GM21737 (cell line): ENCODE measurements around the gene TRMT1.

ENCODE experiments used
- ATAC-seq: cut with Tn5 transposase; IDR thresholded peaks from one replicate; pipeline ENCODE4 v1.9.1; 2021; ENCODE audit warnings: mild to moderate bottlenecking, moderate library complexity; ENCODE audit not compliant: unreplicated experiment

The TRMT1 gene

GRCh38 chr19:13103581-13104359 lies 12.8 kb downstream of the TRMT1 start:
- ATAC-seq = no peak

- peak; percentile 37 for ATAC-seq
Measured at GRCh38 chr19:13102666-13103580, 13.6 kb downstream of the TRMT1 start, which contains the start of gene LYL1. TSS of gene LYL1 (minus strand) at chr19:13102858. CDS start at chr19:13101171, 1,687 bp downstream.

DNA sequence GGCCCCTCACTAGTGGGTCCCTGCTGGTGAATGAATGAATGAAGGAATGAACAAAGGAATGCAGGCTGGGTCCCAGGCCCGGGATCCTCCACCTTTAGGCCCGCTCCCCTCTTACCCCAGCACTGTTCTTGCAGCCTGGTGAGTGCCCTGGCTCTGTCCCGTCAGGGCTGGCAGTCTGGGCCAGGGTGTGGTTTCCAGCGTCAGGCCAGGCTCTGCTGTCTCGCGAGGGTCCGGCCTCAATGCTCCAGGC lies 14.2 kb downstream of the TRMT1 start:
- ATAC-seq = no peak

GRCh38 chr19:13101590-13102415 lies 14.7 kb downstream of the TRMT1 start:
- ATAC-seq = no peak

- no peak for ATAC-seq
Measured at GRCh38 chr19:13100841-13101589, 15.5 kb downstream of the TRMT1 start.

- no peak for ATAC-seq
Measured at GRCh38 chr19:13100031-13100588, 16.4 kb downstream of the TRMT1 start.

- ATAC-seq = no peak
Measured at GRCh38 chr19:13099073-13099999, 17.2 kb downstream of the TRMT1 start.

- no peak for ATAC-seq
Measured at GRCh38 chr19:13098277-13099072, 18.1 kb downstream of the TRMT1 start.

- no peak for ATAC-seq
Measured at GRCh38 chr19:13097463-13098258, 18.9 kb downstream of the TRMT1 start.

DNA sequence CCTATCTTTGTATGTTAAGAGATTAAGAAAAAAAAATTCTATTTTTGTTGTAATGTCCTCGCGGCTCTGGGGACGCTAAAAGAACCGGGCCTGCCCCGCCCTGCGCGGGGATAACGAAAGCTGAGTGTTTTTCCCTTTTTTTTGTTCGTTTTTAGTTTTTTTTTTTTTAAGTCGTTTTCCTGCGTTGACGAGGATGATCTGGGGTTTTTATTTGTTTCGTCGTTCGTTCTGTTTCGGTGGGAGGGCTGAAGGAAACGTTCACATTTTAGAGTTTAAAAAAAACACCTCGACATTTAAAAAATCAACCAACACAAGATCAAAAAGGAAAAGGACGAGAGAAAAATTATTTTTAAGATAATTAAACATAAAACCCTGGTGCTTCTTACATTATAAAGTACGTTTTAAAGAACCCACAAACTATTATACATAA lies 19.5 kb downstream of the TRMT1 start:
- no peak for ATAC-seq

DNA sequence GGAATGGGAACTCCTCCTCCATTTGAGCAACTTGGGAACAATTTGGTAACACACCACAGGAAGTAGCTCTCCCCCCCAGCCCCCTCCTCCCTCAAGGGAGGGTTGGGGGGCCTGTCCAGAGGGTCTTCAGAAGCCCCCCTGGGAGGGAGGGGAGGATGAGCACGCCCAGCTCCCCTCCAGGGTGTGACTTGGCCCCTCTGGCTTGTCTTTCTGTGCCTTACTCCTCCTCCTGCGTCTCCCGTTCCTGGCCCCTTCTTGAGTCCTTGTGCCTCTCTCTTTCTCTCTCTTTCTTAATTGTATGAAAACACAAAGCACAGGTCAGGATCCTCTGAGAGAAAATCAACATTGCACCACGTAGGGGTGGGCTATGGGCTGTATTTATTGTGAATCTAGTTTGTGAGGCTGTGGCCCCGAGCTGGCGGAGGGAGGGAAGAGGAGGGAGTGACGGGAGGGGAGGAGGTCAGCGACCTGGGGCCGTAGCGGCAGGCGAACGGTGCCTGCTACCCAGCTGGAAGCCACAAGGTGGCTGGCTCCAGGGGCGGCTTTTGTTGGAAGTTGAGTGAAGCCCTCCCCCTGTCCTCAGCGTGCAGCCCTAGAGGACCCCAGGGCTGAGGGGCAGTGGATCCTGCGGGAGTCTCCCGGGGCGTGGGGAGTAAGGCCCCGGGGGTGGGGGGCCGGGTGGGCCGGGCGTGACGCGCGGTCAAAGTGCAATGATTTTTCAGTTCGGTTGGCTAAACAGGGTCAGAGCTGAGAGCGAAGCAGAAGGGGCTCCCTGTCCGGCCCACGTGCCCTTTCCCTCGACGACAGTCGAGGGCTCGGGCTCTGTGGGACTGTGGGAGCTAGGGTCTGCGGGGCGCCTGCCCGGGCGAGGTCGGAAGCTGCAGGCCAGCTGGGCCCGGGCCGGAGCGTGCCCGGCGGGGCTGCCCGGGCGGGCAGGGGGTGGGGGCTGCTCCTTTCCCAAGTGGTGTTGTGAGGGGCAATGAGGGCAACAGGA lies 20.3 kb downstream of the TRMT1 start:
- no peak for ATAC-seq

GRCh38 chr19:13095393-13095784 lies 21.2 kb downstream of the TRMT1 start:
- no peak for ATAC-seq

DNA sequence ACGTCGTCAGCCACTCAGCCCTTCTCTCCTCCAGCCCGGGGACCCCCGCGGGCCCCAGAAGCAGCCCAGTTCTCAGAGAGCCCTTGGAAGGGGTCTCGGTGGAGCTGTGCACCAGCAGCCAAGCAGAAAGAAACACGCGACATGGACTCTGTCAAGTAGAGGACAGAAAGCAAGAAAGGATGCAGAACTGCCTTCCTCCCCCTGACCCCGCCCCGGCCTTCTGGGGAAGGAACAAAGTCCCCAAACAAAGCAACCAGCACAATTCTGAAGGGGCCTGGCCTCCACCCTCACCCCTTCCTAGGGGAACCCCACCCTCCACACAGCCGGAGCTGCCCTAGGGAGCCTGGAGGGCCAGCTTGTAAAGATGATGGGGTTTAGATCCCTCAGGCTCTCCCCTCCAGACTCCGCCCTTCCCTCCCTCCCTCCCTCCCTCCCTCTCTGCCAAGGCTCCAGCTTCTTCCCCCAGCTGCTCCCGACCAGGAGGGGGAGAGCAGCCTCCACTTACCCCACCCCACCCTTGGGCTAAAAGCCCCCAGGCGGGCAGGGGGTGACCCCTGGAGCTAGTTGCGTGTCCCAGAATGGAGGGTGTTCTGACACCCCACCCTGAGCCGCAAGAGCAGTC lies 21.7 kb downstream of the TRMT1 start:
- no peak for ATAC-seq

DNA sequence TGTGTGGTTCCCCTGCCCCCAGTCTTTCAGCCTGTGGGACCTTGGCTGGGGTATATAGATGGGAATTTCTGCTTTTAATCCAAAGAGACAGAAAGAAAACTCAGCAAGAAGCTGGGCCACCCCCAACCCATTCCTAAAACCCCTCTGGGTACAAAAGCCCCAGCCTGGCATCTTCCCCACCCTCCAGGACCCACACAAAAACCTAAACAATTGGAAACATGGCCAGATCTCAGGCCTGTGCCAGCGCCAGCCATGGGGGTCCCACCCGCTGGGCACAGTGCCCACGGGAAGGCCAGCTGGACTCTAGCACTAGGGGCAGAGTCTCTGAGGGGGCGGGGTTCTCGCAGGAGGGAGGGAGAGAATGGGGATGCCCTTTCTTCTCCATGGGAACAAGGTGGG lies 22.4 kb downstream of the TRMT1 start:
- ATAC-seq = no peak

DNA sequence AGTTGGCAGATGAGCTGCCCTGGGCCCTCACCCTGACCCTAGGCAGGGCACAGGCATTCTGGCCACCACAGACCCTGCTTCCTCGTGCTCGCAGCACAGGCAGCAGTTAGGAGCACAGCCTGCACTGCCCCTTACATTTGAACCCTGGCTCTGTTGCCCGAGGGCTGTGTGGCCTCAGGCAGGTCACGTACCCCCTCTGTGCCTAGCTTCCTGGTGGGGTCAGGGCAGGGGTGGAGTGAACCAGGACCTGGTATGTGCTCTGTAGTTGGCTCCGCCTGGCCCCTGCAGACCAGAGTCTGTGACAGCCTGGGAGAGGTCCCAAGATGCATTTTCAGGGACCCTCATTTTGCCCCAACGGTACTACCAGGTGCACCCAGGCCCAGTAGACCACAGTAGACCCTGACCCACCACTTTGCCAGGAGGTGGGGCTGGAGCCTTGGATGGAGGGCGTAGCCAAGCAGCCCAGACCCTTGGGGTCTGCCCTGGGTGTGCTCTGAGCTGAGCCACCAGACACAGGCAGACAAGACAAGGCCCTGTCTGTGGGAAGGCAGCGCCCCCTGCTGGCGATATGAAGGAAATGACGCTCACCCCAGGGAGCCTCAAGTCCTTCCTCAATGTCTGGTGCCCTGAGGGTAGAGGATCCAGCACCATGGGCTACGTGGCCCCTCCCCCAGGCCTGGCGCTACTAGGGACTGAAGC lies 23.0 kb downstream of the TRMT1 start:
- ATAC-seq = no peak
